Hematopoietic multipotent progenitor cell treated with erythropoietin and hydrocortisone succinate and interleukin-3 and kit ligand, for 6 days (in vitro differentiated cells): ENCODE data around the gene BSND.

Experiments used
- DNase-seq: peaks from one replicate; pipeline ENCODE4 v3.0.0-alpha.2; 2015

The BSND gene

DNA sequence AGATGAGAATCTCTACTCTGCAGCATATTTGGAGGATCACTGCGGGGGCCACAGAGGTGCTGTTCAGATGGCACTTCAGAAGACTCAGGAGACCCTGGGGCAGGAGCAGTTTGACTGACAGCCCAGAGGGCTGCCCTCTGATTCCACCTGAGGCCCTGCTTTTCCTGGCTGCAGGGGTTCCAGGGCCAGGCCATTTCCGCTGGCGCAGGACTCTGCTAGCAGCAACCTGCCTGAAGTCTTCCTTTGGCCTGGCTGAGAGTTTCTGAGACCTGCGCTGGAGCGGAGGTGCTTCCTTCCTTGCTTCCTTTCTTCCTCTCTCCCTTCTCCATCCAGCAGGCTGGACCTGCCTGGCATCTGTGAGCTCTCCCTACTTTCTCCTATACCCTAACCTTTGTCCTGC lies 52.4 kb downstream of the BSND start:
- no peak for DNase-seq

DNA sequence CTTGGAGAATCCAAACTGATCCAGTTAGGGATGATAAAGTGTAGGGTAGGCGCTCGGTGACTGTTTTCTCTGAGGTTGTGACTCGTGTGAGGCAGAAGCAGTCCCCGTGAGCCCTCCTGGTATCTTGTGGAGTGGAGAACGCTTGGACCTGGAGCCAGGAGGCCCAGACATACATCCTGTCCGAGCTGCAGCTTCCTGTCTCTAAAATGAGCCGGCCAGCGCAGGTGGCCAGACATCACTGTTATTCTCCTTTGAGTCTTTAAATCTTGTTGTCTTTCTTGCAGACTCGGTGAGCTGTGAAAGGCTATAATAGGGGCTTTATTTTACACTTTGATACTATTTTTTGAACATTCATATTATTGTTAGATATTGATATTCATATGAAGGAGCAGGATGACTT lies 52.9 kb downstream of the BSND start:
- DNase-seq: no peak

DNA sequence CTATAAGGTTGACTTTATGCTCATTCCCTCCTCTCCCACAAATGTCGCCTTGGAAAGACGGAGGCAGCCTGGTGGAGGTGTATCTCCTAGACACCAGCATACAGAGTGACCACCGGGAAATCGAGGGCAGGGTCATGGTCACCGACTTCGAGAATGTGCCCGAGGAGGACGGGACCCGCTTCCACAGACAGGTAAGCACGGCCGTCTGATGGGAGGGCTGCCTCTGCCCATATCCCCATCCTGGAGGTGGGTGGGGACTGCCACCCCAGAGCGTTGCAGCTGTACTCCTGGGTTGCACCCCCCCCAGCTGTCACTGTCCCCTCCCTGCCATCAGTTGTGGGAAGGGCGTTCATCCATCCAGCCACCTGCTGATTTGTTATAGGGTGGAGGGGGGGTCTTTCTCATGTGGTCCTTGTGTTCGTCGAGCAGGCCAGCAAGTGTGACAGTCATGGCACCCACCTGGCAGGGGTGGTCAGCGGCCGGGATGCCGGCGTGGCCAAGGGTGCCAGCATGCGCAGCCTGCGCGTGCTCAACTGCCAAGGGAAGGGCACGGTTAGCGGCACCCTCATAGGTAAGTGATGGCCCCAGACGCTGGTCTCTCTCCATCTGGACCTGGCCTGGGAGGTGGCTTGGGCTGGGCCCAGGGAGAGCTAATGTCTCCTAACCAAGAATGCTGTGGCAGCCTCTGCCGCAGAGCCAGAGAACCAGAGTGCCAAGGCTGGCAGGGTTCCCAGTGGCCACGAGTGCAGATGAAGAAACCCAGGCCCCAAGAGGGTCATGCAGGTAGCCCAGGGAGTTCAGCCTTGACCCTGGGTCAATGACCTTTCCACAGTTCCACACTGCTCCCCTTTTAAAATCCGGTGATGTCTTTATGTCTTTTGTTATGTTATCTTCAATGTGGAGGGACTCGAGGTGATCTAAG lies 53.7 kb downstream of the BSND start:
- DNase-seq: no peak

DNA sequence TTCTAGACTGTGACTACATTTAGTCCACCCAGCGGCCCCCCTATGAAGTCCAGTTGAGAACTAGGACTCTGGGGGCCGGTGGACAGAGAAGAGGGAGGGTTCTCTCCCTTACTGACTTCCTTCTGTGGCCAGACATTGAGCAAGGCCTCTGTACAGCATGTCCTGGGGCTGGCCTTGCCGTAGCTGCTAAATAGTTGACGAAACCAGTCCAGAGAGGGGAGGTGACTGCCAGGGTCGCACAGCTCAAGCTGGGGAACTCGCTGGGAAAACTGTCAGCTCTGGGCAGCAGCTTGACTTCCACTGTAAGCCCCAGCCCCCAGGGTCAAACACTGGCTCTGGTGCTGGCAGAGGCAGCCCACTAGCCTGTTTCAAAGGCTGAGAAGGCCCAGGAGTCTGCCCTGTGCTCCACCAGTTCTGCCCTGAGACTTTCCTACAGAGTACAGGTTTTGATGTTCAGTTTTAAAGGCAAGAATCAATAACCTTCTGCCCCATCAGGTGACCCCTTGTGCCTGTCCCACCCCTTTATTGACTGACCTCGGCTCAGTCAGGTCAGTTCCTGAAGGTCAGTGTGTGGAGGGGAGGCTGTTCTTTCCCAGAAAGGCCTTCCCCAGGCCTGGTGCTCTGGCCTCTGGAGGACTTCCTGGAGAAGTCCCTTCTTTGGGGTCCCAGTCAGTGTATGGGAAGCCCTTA lies 54.7 kb downstream of the BSND start:
- no peak for DNase-seq

DNA sequence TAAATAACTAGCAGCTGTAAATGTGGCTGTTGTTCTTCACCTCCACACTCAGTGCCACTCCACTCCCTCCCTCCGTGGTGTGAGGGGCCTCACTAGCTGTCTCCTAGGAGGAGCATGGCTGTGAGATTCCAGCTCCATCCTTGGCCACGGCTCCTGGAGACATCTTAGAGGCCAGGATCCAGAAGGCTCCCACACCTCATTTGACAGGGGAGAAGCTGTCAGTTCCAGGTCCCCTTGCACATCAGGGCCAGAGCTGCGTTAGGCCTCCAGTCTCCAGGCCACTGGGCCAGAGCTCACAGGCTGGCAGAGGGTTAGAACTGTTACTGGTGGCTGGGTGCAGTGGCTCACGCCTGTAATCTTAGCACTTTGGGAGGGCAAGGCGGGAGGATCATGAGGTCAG lies 55.7 kb downstream of the BSND start:
- no peak for DNase-seq

DNA sequence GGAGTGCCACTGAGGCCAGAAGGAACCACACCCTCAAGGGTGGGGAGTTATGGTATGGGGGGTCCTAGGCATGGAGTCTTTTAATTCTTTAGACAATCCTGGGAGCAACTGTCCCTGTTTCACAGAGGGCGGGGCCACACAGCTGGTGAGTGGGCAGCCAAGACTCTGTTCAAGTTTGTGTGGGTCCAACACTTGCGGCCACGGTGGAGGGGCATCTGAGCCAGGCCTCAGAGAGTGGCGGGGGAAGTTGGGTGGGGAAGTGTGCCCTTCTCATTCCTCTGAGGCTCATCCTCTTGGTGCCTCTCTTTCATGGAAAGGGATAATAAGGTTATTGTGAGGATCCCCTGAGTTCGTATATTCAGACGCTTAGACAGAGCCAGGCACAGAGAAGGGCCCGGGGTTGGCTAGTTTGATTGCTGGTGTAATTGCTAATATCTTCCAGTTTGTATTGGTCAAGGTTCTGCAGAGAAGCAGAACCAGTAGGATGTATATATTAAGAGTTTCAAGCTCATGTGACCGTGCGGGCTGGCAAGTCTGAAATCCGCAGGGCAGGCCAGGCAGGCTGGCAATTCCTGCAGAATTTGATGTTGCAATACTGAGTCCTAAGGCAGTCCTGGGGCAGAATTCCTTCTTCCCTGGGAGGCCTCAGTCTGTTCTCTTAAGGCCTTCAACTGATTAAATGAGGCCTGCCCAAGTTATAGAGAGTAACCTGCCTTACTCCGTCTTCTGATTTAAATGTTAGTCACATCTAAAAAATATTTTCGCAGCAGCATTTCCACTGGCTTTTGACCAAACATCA lies 56.5 kb downstream of the BSND start:
- no peak for DNase-seq

DNA sequence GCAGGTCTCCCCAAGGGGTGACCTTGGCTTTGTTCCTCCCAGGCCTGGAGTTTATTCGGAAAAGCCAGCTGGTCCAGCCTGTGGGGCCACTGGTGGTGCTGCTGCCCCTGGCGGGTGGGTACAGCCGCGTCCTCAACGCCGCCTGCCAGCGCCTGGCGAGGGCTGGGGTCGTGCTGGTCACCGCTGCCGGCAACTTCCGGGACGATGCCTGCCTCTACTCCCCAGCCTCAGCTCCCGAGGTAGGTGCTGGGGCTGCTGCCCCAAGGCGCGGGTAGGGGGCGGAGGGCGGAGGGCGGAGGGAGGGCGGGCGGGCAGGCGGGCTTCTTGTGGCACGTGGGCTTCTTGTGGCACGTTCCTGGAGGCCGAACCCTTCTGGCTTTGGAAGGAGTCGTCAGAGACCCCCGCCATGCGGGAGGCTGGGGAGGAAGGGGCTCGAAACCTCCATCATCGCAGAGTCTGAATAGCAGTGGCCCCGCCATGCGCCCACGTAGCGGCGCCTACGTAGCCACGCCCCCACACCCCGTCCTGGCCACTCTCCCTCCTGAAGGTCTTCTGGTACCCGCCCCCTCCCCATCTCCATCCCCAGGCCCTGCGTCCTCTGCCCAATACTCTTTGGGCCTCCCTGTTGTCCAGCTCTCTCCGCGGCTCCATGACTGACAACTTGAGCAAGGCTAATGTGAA lies 57.4 kb downstream of the BSND start:
- DNase-seq: no peak

DNA sequence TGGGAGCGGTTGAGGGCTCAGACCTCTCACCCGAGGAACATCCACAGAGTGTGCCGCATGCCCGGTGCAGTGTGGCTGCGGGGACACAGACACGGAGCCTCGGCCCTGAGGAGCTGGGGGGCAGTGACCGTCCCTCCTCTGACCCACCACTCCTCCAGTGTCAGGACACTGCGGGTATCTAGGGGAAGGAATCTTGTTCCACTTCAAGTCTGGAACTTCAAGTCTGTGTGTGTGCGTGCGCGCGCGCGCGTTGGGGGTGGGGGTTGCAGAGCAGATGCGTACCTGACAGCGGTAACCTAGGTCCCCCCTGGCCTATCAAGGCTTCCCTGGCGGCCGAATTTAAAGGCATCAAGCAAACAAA lies 57.9 kb downstream of the BSND start:
- no peak for DNase-seq

DNA sequence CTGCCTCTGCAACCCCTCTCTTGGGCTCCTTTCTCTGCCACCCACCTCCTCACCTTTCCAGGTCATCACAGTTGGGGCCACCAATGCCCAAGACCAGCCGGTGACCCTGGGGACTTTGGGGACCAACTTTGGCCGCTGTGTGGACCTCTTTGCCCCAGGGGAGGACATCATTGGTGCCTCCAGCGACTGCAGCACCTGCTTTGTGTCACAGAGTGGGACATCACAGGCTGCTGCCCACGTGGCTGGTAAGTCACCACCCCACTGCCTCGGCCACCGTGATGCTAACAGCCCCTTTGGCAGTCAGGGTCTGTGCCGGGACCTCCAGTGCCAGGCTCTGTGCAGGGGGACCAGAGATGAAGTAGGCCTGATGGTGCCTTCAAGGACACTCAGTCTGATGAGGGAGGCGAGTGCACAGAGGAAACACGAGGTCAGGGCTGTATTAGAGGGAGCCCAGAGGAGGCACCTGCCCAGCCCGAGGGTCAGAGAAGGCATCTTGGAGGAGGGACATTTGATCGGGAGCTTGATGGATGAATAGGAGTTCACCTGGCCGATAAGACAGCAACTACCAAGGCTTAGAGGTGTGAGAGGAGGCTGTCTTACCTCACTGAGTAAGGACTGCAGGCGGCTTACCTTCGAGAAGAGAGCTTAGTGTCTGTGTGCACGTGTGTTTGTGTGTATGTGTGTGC lies 58.7 kb downstream of the BSND start:
- no peak for DNase-seq

DNA sequence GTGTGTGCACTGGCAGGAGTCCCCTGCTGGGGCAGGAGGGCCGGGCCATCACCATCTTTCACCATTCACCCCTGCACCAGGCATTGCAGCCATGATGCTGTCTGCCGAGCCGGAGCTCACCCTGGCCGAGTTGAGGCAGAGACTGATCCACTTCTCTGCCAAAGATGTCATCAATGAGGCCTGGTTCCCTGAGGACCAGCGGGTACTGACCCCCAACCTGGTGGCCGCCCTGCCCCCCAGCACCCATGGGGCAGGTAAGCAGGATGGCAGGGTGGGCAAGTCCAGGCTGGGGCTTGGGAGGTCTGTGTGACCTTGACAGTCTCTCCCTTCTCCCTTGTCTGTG lies 59.2 kb downstream of the BSND start:
- no peak for DNase-seq

DNA sequence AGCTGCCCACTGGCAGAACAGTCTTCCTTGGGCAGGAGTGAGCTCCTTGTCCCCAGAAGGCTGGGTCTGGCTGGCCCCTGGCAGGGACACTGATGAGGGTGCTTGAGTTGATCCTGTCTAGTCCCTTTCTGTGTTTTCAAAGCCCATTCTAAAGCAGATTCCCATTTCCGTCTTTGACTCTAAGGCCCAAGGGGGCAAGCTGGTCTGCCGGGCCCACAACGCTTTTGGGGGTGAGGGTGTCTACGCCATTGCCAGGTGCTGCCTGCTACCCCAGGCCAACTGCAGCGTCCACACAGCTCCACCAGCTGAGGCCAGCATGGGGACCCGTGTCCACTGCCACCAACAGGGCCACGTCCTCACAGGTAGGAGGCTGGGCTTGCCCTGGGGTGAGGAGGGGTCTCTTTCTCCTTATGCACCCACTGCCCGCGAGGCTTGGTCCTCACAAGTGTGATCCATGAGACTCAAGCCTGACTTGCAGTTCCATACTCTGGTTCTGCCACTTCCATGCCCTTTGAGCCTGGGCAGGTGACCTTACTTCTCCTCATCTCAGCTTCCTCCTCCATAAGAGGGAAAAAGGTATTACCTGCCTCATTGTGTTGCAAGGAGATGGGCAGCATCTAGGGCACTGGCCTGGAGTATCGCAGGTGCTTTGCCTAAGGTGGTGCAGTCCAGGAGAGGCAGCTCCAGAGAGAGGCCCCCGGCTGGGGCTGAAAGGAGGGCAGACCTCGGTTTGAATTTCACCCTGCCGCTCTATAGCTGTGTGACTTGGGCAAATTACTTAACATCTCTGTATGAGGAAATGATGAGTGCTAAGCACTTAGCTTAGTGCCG lies 60.8 kb downstream of the BSND start:
- no peak for DNase-seq

DNA sequence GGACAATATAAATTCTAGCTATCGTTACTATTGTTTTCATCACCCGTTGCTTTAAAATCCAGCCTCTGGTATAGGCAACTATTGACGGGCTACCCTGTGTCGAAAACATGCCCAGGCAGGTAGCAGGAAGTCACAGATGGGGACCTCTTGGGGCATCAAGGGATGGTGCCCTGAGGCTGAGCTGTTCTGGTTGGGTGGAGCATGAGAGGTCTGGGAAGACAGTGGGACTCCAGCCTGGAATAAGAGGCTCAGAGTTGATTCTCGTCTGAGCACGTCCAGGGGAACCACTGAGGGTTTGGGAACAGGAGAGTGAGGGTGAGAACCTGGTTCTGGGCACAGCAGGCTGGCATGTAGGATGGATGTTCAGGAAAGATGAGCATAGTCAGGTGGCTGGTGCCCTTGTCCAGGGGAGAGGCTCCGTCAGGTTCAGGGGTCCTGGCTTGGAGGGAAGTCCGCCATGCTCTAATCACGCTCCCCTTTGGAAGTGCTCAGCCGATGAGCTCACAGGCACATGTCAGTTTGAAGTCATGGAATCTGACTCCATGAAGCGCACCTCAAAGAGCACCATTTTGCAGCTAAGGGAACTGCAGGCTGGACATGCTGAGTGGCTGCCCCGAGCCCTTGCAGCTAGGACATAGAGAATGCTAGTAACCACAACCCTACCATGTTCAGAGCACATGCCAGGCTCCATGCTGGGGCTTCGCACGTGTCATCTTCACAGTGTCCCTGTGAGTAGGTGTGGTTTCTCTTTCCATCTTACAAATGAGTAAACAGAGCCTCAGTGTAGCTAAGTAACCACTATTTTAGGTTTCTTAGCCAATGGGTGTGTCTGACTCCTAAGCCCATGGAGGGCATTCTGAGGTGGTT lies 61.6 kb downstream of the BSND start:
- no peak for DNase-seq

DNA sequence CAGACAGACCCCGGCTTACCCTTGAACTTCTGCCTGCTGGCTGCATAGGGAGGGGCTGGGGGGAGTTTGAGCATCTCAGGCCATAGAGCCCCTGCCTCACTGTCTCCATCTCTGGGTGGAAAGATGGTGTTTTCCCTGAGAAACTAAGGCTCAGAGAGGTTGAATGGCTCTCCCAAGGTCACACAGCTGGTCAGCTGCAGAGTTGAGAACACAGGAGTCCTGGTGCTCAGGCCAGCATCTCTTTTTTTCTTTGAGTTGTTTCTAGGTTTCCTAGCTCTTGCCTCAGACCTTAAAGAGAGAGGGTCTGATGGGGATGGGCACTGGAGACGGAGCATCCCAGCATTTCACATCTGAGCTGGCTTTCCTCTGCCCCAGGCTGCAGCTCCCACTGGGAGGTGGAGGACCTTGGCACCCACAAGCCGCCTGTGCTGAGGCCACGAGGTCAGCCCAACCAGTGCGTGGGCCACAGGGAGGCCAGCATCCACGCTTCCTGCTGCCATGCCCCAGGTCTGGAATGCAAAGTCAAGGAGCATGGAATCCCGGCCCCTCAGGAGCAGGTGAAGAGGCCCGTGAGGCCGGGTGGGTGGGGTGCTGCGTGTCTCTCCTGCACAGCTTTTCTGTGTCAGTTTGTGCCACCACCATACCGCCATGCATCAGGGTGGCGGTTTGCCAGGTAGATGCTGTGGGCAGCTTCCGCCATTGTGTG lies 62.4 kb downstream of the BSND start:
- no peak for DNase-seq
